Fibroblast of gingiva (primary cell): ENCODE measurements around the gene MCL1.
"Not testable (repeated sequence)": the region's sequence is repeated elsewhere in the genome, so short reads cannot be mapped to it uniquely, and the experiment has no call there.

Source experiments
- DNase-seq: peaks from one replicate; pipeline ENCODE4 v3.0.0-alpha.2; 2011; ENCODE audit warnings: low read depth

The MCL1 gene

GRCh38 chr1:150579110-150579944 is at the start of gene MCL1:
MCL1 (minus strand) TSS chr1:150579610; CDS start chr1:150579530, 80 bp downstream.
- DNase-seq: peak; percentile 98

- DNase-seq: no peak
These were observed 49.3 kb upstream of the MCL1 start for GRCh38 chr1:150628766-150629114.

GRCh38 chr1:150627826-150628410 is 48.5 kb upstream of the MCL1 start:
- DNase-seq: no peak

- DNase-seq: no peak
These were observed 46.7 kb upstream of the MCL1 start for GRCh38 chr1:150626150-150626549.

GRCh38 chr1:150624546-150624945 is 45.1 kb upstream of the MCL1 start:
- DNase-seq: not testable (repeated sequence)

- not testable (repeated sequence) for DNase-seq
These were observed 44.7 kb upstream of the MCL1 start for GRCh38 chr1:150624134-150624533.

GRCh38 chr1:150622303-150622975 is 43.0 kb upstream of the MCL1 start:
- DNase-seq: no peak

- DNase-seq: peak; percentile 73
These were observed 42.3 kb upstream of the MCL1 start for GRCh38 chr1:150621497-150622302.

- DNase-seq: no peak
These were observed 41.5 kb upstream of the MCL1 start for GRCh38 chr1:150620919-150621318.

GRCh38 chr1:150619576-150620509 is 40.4 kb upstream of the MCL1 start:
- DNase-seq: peak; percentile 81

- no peak for DNase-seq
These were observed 36.2 kb upstream of the MCL1 start for GRCh38 chr1:150615346-150616201.

GRCh38 chr1:150613061-150613920 is 33.9 kb upstream of the MCL1 start:
- DNase-seq: peak; percentile 86

GRCh38 chr1:150612014-150612345 is 32.6 kb upstream of the MCL1 start:
- no peak for DNase-seq

- DNase-seq: no peak
These were observed 31.2 kb upstream of the MCL1 start for GRCh38 chr1:150610576-150610975.

- peak; percentile 30 for DNase-seq
These were observed 30.3 kb upstream of the MCL1 start for GRCh38 chr1:150609732-150610131.

GRCh38 chr1:150606463-150607142 is 27.2 kb upstream of the MCL1 start:
- no peak for DNase-seq

GRCh38 chr1:150605451-150605731 is 26.0 kb upstream of the MCL1 start:
- not testable (repeated sequence) for DNase-seq

- DNase-seq: no peak
These were observed 24.8 kb upstream of the MCL1 start for GRCh38 chr1:150604226-150604588.

- no peak for DNase-seq
These were observed 24.3 kb upstream of the MCL1 start for GRCh38 chr1:150603711-150604110.
